Stimulated activated CD4-positive, alpha-beta T cell treated with anti-CD3 and anti-CD28 coated beads, TNF-alpha, amount 100 ng/mL, for 24 hours (primary cell): ENCODE measurements around the gene MAPK11.

ENCODE experiments used
- DNase-seq, 3 experiments: peaks; one replicate each; pipeline ENCODE4 v3.0.0-alpha.2; 2020; ENCODE audit warnings: low read depth in 3 of 3

MAPK11 gene

DNA sequence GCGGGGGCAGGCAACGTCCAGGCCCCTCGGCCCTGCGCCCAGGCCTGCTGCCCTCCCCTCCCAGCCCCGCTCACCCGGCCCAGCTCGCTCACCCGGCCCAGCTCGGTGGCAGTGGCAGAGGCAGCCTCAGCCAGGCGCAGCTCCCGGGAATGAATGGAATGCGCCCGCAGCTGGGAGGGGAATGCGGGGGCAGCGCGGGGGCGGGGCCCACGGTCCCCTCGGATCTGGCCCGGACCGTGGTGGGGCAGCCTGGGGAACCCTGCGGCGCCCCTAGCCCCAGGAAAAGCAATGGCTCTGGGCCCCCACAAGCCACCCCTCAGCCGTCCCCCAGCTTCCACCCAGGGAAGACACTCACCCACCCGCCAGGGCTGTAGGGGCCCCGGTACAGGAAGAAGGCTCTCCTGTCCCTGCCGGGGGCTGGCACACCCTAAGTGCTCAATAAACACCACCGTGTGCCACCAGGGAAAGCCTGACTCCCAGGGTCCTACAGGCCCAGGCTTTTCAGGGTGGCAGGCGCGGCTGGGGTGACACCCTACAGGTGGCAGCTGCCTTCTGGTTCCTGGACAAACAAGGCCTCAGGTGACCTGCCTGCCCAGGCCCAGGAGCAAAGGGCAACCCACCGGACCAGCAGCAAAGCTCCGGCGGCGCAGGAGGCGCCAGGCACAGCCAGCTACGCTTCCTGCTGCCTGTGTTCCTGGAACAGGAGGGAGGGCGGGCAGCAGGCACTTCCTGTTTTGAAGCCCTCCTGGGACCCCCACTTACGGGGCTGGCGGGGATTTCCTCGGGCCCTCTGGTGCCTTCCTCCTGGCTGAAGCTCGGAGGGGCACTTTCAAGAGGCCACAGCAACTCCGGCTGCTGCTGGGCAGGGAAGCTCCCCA, 23.5 kb upstream of the MAPK11 start:
- DNase-seq = no peak

DNA sequence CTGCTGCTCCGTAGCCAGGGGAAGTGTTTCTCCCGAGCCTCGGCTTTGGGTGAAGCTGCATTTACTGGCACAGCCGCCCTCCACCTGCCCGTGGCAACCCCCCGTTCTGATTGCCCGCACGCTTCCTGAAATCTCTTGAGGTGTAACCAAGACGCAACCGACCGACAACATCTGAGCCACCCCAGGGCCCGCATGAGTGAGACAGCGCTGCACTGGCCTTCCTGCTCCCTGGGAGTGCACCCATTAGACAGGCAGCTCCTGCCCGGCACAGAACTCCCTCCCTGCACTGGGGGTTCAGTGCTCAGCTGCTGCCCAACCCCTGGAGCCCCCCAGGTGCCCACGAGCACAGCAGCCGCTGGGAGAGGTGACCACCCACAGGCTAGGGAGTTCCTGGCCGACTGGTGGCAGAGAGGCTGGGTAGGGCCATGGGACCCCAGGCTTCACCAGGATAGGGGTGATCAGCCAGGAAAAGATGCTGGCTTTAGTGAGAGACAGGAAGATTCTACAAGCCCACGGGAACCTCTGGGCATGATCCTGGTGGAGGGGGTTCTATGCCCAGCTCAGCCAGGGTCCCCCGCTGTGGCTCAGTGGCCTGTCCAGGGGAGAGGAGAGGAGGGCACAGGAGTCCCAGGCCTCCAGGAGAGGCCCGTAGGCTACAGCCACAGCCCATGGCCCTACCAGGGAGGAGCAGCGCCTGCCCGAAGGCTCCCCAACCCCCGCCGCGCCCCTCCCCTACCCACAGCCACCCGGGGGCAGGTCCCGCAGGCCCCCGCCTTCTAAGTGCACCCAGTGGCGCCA, 22.7 kb upstream of the MAPK11 start:
- no peak for DNase-seq

DNA sequence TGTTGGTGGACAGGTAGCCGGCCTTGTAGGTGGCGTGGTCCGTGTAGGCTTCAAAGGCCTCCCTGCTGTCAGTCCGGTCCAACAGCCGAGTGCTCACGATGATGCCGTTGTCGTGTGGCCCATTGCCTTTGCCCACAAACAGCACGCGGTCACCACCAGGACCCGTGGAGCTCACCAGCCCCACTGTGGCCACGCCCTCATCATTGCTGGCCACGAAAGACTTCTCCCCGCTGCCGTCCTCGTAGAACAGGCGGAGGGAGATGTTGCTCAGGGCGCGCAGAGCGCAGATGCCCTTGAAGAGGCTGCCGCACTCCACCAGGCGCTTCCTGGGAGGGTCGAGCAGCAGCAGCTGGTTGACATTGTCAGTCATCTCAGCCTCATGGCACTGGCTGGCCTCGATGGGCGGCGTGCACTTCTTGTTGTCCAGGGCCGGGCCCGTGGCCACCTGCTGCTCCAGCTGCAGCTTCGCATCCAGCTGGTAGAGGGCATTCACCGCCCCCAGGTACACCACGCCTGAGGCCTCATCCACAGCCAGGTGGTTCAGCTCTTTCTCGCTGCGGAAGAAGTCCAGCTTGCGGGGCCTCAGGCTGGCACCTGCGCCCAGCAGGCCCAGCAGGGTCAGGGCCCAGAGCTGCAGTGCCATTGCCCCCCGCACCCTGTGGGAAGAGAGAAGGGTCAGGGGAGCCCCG, 19.9 kb upstream of the MAPK11 start:
- DNase-seq = no peak

DNA sequence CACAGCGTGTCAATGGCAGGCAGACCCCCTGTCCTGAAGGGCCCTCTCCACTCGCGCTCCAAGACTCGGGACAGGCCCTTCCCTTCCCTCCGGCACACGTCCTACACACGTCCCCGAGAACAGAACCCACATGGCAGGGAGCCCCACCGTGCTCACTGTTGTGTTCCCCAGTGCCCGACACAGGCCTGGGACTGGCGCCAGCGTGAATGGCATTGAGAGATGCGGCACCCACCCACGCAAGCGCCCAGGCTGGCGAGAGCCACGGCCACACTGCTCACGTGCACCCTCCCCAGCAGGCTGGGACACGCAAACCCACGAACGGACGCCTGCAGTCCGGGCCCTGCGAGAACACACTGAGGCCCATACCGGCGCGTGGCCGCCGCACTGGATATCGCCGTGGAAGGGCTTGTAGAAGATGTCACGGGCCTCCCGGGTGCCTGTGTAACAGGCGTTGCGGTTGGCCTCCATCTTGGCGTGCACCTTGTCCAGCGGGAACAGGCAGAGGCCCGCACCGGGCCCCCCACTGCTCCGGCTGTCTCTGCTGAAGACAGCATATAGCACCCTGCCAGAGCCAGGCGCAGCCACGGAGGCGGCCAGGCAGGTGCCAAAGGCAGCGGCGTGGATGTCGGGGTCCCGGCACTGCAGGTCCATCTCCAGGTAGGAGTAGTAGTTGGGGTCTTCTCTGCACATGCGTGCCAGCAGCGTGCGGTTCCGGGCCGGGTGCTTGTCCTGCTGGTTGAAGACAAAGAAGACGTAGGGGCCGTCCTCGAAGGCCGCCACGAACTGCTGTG, 19.2 kb upstream of the MAPK11 start:
- no peak for DNase-seq

DNA sequence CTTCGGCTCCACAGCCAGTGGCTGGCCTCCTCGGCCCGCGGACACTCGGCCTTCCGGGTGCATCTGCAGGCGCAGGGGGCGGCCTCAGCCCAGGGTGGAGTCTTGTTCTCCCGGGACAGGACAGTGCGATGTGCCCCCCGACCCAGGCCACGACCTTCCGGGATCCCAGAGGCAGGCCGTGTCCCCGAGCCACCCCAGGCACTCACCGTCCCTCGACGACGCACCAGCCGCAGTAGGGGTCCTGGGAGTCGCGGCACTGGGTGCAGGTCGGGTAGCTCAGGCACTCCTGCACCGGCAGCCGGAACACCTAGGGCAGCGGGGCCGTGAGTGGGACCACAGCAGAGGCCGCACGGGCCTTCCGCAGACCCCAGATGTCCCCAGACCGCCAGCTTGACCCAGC, 17.6 kb upstream of the MAPK11 start:
- DNase-seq = no peak

DNA sequence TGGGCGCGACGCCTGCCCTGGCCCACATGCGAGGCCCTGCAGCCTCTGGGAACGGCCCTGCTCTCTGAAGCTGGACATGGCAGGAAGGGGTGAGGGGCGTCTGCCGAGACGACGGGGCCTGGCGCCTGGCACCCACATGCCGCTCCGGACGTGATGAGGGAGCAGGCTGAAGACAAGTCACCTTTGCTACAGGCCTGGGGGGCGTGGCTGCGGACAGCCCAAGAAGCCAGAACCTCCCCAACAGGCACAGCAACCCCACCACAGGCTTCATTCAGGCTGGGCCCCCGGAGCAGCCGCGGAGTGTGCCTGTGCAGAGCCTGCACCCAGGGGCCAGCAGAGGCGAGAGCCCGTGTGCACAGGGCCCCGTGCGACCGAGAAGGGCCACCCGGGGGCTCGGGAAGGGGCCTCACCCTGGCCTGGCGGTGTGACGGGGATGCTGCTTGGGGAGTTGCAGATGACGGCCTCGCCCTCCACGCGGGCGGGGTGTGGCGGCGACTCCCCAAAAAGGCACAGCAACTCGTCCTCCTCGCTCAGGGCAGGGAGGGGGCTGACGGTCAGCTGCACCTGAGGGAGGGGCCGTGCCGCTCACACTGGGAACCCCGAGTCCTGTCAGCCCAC, 16.6 kb upstream of the MAPK11 start:
- DNase-seq = no peak

DNA sequence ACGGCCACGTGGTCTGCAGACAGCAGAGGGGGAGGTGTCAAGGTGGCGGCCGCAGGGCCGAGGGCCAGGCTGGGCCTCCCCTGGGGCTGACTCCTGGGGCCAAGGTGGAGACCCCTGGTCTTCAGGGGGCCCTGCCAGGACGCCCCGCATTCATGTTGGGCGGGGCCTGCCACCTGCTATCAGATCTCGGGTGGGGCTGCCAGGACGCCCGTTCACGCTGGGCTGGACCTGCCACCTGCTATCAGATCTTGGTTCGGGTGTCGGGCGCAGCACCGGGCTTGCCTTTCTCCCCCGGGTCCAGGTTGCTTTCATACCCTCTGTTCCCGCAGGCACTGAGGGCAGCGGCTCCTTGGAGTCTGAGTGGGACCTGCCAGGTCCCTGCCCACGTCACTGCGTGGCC, 16.1 kb upstream of the MAPK11 start:
- DNase-seq = no peak

DNA sequence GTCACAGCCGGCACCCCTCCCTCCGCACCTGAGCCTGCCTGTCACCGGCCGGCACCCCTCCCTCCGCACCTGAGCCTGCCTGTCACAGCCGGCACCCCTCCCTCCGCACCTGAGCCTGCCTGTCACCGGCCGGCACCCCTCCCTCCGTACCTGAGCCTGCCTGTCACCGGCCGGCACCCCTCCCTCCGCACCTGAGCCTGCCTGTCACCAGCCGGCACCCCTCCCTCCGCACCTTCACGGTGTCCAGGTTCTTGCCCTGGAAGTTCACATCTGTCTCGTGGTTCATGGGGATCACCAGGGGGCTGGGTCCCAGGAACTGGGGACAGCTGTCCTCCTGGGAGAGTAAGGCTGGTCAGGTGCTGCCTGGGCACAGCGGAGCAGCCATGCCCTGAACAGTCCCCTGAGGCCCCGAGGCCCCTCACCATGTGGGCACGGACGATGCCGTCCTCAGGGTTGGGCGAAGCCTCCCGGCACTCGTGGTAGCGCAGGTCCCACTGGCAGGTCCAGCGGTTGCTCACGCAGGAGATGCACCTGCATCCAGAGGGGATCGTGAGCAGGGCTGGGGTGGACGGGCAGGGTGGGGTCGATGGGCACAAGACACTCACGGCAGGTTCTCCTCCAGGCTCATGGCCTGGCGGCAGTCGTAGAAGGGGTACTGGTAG, 15.5 kb upstream of the MAPK11 start:
- DNase-seq = no peak

DNA sequence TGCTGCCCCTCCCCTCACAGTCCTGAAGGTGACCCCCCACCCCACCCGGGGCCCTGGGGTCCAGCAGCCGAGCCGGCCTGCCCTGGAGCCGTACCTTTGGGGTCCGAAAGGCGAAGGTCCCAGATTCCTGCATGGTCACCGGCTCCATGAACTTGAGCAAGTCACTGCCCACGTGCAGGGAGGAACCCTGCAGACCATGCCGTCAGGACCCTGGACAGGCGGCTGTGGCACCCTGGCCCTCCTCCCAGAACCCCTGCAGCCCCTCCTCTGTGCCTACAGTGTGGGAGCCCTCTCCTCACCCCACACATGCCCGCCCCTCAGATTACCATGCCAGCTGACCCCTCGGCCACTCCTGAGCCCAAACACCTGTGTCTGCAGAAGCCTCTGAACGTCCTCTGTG, 14.3 kb upstream of the MAPK11 start:
- no peak for DNase-seq

DNA sequence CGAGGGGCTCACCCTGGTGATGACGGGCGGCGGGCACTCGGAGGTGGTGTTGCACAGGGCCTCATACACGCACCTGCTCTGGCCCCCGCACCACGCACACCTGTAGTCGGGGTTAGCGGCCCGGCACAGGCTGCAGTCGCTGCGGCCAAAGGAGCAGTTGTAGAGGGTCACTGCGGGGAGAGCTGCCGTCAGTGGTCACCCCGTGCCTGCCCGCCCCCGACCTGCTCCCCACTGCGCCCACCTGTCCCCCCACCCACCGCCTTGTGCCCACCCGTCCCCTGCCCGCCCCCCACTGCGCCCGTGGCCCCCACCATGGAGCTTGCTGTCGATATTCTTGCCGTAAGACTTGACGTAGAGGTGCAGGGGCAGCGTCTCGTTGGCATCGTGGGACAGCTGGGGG, 13.6 kb upstream of the MAPK11 start:
- no peak for DNase-seq

DNA sequence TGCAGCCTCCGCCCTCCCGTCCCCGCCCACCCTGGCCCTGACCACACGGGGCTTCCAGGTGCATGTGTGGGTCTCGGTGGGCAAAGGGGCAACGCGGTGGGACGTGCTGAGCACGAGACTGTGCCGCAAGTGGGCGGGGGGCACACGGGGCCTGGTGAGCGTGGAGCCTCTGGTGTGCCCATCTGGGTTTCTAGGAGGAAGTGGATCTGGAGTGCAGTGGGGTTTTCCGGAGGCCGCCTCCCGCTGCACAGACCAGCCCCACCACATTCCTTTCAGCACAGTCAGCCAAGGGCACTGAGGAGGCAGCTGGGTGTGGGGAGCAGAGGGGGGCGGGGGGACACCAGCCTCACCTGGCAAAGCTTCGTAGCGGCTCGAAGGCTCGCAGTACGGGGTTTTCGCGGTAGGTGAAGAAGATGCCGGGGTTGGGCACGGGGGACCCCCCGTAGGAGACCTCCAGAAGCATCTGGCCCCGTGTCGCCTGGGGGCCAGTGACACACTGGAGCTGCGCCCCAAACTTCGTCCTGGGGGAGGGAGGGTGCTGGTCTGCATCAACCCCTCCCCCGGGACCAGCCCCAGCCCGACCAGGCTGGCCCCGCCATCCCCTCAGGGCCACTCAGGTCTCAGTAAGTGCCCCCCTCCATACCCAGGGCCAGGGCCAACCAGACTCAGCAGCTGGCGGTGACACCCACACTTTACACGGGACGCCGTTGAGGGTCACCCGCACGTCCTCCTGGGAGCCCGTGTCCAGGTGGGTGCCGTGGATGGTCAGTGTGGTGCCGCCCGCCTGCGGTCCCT, 12.4 kb upstream of the MAPK11 start:
- no peak for DNase-seq

DNA sequence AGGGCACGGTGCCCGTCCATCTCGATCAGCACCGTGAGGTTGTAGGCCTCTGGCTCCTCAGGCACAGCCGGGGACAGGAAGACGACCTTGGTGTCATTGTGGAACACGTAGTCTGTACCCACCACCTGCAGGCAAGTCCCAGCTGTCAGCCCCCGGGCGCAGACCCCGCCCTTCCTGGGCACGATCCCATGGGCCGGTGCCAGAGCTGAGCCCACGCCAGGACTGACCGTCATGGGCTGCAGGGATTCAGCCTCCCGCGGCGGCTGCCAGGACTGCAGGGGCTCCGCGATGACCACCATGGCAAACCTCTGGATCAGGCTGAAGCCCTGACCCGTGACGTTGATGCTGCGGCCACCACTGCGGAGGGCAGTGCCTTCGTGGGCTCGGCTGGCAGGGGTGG, 11.8 kb upstream of the MAPK11 start:
- no peak for DNase-seq

DNA sequence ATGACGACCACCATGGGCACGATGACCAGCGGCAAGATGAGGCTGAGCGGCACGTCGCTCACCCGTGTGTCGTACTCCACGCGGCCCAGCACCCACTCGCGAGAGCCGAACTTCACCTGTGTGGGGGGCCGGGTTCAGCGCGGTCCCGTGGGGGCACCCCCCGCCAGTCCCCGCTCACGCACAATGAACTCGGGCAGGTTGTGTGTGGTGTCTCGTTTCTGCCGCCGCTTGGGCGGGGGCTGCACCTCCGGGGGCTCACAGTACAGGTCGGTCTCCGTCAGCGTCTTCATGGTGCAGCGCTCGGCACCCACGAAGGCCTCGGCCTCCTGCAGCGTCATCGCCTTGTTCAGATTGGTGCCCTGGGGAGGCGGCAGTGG, 11.2 kb upstream of the MAPK11 start:
- no peak for DNase-seq

DNA sequence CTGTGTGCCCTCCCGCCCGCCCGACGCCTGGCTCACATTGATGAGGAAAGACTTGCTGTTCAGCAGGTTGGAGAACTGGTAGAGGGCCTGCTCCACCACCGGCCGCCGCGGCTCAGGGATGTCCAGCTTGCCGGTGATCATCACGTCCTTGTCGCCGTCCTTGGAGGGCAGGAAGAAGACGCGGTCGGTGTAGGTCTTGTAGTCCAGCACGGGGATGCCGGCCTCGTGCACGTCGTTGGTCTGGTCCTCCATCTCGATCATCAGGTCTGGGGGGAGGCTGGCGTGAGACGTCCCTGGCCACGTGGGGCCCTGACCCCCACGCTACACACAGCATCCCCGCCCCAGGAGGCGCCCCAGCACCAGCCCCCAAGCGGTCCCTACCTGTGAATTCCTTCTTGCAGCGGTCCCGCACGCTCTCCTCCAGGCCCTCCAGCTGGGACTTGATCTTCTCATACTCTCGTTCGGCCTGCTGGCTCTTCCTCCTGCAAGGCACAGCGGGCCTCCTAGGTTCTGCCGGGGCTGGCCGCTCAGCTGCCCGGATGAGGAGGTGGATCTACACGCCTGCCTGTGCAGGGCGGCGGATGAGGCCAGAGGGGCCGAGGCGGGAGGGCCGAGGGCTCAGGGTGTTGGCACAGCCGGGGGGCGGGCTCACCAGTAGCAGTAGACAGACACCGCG, 10.7 kb upstream of the MAPK11 start:
- DNase-seq = no peak

DNA sequence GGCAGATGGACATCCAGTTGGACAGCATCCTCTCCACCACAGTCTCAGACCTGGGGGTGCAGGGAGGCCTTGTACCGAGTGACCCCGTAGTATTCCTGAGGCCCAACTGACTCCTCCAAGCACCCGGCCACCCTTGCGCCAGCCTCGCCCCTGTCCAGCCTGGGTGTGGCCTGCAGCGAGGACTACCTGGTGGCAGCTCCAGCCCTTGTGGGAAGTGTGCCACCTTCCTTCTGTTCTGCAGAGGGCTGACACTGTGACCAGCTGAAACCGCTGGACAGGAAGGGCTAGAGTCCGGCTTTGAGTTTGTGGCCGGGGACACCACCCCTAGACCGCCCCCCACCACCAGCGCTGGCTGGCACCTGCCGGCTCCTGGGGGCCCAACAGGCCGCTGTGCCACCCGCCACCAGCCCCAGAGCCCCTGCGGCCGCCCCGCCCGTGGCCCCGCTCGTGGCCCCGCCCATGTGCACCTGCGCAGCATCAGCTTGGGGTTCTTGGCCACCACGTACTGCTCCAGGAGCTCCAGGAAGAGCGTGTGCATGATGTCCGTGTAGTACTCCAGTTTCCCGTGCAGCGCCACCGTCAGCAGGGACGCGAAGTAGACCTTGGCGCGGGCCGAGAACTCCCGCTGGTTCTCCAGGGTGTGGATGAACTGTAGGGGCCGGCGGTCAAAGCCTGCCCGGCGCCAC, 10.0 kb upstream of the MAPK11 start:
- DNase-seq = no peak

DNA sequence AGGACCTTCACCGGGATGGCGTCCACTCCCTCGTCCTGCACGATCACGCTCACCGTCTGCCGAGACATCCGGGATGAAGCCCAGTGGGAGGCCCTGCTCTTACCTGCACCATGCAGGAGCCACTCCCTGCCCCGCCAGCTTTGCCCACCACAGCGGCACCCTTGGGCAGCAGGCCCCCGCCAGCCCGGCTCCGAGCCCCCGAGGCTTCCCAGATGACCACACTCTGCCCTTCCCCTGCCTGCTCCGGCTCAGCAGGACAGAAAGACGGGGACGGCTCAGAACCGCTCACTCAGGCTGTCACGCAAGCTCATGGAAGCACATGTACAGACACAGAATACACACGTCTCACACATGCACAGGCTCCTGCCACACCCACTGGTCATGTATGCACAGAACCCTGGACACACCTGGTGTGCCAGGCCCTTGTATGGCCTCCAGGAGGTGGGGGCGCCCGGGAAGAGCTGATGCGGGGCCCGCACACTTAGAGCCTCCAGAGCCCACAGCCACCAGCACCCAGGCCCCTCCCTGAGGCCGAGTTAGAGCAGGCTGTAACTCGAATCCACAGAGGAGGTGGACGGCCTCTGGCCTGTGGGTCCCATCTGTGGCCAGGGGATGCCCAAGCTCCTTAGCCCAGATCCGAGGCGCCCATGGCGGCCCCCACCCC, 8.9 kb upstream of the MAPK11 start:
- DNase-seq = no peak

DNA sequence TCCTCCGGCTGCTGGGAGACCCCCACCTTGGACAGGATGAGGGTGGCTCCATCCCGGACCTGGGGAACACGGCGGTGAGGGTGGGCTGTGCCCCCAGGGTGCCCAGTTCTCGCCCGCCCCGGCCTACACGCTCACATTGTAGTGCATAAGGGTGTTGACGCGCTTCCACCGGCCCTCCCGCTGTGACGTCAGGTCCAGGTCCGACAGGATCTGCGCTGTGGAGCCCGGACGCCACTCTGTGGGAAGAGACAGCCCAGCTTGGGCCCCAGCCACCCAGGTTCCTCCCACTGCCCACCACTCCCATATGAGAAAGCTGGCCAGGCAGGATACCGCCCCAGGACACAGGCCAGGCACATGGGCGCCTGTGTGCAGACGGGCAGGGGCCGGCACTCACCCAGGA, 8.3 kb upstream of the MAPK11 start:
- no peak for DNase-seq

DNA sequence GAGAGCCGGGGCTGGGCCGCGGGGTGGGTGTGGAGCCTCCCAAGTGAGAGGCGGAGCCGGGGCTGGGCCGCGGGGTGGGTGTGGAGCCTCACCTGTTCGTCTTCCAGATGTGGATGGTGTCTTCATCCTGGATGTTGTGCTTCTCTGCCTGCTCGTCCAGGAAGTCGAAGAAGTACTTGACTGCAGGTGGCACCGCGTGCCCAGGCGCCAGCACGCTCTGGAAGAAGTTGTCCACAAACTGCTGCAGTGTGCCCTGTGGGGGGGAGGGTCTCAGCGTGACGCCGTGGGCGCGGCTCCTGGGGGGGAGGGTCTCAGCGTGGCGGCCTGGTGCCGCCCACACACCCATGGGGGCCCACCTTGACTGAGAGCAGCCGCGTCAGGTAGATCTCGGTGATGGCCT, 7.6 kb upstream of the MAPK11 start:
- DNase-seq = no peak
